Amniotic epithelial cell (primary cell): ENCODE data around the gene PDE7B.
"Not testable (repeated sequence)": the region's sequence is repeated elsewhere in the genome, so short reads cannot be mapped to it uniquely, and the experiment has no call there.

Source experiments
- DNase-seq: peaks from one replicate; pipeline ENCODE4 v3.0.0-alpha.2; 2010; ENCODE audit warnings: low read depth

PDE7B gene

GRCh38 chr6:136188486-136188885 is 337.0 kb downstream of the PDE7B start:
- no peak for DNase-seq

DNA sequence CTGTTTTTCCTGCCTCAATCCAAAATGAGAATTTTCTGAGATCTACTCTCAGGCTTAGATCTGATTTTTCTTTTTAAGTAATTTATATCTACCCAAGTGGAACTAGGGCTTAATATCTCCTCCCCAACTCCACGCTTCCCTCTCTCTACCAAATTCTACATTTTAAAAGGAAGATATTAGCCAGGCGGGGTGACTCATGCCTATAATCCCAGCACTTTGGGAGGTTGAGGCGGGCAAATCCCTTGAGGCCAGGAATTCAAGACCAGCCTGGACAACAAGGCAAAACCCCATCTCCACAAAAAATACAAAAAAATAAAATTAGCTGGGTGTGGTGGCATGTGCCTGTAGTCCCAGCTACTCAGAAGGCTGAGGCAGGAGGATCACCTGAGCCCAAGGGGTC is 337.6 kb downstream of the PDE7B start:
- DNase-seq, result peak; percentile 45

DNA sequence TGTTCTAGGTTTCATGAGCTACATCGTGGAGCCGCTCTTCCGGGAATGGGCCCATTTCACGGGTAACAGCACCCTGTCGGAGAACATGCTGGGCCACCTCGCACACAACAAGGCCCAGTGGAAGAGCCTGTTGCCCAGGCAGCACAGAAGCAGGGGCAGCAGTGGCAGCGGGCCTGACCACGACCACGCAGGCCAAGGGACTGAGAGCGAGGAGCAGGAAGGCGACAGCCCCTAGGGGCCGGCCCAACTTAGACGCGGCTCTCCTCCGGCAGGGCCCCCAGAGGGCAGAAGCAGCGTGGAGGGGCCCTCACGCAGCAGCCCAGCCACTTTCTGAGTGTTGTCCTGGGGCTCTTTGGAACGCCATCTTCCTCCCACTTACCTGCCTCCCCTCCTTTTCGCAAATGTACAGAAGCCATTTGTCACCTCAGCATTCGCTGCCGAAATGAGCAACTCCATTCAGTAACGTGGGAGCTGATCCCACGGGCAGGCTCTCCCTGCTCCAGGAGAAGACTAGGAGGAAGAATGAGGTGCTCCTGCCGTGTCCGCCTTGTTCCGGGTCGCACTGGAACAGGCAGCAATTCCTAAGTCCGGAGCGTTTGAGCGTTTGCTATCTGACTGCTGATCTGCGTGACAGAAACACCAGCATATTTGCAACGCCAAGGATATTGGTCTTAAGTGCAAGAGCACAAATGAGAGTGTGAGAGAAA is 340.3 kb downstream of the PDE7B start:
- no peak for DNase-seq

GRCh38 chr6:136192902-136193301 is 341.4 kb downstream of the PDE7B start:
- DNase-seq, result no peak

DNA sequence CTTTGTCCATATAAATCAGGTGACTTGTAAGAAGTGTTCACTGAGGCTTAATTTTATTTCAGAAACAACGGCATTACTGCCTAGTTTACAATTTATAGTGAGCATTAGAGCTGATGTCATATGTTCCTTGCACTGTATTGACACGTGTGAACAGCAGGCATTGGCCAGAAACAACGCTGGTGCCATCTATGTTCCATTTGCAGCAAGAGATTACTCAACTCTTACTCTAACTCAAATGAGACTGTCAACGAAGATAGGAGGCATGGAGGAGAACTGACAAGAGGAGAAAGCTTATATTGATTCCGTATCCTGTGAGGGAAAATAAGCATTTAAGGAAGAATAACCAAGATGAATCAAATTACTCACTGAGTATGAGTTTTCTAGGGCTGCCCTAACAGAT is 350.2 kb downstream of the PDE7B start:
- no peak for DNase-seq

GRCh38 chr6:136208783-136209182 is 357.3 kb downstream of the PDE7B start:
- DNase-seq, result no peak

DNA sequence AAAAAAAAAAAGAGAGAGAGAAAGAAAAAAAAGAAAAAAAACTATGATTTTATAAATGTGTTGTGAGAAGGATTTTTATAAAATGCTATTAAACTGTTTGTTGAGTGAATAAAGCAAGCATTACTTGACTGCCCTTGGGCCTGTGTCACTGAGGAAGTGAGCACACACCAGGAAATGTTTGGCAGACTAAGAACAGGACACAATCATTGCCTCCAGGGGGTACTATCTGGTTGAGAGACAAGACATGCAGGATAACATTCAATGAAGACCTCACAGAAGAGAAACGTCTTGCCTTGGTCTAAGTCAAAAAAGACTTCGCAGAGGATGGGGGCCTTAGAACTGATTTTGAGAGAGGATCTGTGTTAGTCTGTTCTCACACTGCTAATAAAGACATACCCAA is 358.0 kb downstream of the PDE7B start:
- DNase-seq, result no peak

DNA sequence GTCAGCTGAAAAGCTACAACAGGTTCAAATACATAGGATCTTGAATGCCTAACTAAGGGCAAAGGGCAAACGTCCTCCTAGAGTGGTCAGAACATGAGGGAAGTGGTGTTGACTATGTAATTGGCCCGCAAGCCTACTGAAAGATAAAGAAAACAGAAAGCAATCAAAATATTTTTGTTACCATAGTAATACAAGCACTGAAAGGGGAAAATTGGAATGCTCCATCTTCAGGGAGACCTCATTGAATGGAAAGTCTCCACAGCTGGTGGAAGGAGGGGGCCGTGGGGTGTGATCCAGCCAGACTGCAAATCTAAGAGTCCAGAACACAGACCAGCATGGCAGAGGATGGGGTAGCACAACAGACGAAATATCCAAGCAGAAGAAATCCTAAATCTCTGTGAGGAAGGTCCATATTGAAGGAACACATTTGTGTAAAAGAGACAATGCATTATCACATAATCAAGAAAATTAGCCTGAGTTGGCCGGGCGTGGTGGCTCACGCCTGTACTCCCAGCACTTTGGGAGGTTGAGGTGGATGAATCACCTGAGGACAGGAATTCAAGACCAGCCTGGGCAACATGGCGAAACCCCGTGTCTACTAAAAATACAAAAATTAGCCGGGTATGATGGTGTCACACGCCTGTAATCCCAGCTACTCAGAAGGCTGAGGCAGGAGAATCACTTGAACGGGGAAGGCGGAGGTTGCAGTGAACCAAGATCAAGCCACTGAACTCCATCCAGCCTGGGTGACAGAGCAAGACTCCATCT is 359.1 kb downstream of the PDE7B start:
- no peak for DNase-seq

DNA sequence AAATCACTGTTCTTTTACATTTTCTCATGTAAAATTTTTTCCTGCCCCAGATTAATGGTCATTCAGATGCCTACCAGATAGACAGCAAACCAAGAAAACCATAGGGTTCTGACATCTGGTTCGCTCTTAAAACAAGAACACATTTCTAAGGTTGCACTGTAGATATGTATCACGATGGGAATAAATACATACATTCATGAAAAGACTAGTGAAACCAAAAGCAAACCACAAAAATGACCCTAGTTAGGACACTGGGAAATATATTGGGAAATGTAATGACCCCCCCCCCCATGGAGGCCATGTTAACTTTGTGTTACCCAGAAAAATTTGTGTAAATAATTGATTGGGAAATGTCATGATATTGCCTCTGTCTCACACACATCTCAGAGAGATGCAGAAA is 361.1 kb downstream of the PDE7B start:
- DNase-seq, result no peak

DNA sequence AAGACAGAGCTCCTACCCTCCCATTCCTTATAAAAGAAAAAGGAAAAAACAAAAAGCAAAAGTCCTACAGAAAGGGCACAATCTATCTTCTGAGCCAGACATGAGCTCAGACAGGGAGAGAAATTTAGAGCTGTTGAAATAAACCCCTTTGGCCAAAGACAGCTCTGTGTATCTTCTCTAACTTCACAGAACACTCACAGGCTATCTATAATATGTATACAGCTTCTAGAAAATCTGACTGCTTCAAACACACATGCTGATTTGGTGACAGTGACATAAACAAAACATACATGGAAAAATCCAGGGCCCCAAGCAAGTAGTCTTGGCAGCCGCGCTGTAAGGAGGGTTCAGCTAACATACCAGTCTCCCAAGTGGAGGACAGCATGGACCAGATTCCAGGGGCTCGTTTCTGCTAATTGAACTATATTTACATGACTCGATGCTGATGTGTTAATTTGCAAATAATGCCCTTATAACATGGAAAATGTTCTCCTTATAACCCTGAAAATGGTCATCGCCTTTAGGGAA is 361.6 kb downstream of the PDE7B start:
- no peak for DNase-seq

DNA sequence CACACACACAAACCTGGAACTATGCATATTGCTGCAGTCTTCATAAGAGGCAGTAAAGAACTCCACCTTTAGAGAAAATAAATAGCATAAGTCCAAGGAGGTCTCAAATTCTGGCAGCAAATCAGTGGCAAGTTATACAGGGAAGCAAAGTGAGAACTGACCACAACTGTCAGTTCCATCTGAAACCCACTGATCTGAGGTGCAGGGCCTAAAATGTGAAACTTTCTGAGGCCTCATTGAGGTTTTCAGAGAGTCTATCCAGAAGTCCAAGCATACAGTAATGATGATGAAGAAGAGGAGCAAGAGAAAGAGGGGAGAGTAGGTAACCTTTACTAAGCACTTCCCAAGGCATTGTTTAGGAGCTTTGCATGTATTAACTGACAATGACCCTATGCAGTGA is 362.4 kb downstream of the PDE7B start:
- no peak for DNase-seq

GRCh38 chr6:136216503-136217401 is 365.3 kb downstream of the PDE7B start:
- no peak for DNase-seq

DNA sequence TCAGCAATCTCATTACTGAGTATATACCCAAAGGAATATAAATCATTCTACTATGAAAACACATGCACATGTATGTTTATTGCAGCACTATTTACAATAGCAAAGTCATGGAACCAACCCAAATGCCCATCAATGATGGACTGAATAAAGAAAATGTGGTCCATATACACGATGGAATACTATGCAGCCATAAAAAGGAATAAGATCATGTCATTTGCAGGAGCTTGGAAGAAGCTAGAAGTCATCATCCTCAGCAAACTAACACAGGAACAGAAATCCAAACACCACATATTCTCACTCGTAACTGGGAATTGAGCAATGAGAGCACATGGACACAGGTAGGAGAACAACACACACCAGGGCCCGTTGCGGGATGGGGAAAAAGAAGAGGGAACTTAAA is 373.5 kb downstream of the PDE7B start:
- DNase-seq, result not testable (repeated sequence)

DNA sequence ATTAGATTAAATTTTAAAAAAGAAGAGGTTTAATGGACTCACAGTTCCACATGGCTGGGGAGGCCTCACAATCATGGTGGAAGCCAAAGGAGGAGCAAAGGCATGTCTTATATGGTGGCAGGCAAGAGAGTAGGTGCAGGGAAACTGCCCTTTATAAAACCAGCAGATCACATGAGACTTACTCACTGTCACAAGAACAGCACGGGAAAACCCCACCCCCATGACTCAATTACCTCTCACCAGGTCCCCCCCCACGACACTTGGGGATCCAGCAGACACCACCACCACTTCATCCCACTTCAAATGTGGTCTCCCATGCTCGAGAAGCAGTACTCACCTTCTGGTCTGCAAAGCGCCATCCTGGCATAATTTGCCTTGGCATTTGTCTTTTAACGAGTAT is 374.0 kb downstream of the PDE7B start:
- no peak for DNase-seq

DNA sequence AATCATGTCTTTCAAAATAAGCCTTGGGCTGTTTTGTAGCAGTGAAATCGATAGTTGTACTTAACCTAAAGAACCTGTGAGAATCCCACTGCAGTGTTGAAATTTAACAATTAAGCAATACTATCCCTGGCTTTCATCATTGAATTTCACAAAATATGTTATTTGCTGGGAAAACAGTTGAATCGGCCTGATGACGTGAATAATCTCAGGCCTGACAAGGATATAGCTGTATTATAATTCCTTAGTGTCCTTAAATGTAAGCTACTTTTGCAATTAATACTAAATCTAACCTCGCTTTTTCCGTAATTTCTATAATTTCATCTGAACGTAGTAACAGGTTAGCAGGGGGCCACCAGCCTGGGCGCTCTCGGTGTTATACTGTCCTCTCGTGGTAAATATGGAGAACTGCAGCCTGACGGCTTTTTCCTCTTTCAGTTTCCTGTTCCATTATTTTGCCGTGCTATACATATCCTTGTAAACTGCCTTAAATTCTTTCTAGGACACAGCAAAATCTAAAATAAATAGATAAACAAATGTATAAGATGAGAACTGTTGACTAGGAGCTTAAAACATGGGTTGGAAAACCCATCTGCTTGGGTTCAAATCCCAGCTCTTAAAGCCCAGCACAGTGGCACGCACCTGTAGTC is 374.6 kb downstream of the PDE7B start:
- peak; percentile 83 for DNase-seq

GRCh38 chr6:136226674-136227377 is 375.3 kb downstream of the PDE7B start:
- DNase-seq, result peak; percentile 39

DNA sequence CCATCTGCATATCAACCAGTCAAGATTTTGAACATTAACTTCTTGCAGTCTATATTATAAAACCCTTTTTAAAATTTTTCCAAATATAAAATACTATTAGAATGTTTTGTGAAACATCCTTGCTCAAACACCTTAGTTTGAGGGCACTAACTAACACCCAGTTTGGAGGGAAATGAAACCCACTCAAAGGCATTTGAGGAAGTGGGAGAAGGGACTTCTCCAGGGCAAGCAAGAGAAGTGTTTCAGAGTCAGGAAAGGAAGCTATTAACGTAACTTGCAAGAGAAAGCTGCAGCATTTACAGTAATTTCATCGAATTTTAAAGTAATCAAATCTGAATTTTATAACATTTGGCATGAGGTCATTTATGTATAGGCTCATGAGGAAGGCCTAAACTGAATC is 377.3 kb downstream of the PDE7B start:
- no peak for DNase-seq

- DNase-seq, result no peak
These were observed 378.8 kb downstream of the PDE7B start for GRCh38 chr6:136230219-136230853.

DNA sequence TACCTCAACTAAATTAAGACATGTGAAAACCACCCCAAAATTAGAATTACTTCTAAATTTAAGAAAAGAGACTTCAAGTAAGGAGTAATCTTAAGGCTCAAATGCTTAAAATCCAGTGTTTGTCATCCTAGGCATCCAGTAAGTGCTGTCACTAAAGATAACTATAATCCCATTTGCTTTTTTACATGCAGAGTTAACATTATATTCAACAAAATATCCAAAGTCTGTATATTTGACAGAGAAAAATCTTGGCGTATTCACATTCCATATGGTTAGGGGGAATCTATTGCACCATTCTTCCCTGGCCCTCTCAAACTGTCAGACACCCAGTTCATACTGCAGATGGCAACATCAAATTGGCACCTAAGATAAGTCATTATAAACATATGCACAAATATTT is 381.2 kb downstream of the PDE7B start:
- no peak for DNase-seq

GRCh38 chr6:136235233-136235564 is 383.7 kb downstream of the PDE7B start:
- peak; percentile 41 for DNase-seq
